HG02678 (cell line): ENCODE data around the gene ZNF770.
A peak's percentile ranks its signal among the peaks of the same experiment; 100 is the strongest.
"Not testable (repeated sequence)": the region's sequence is repeated elsewhere in the genome, so short reads cannot be mapped to it uniquely, and the experiment has no call there.

Experiments
- ATAC-seq: cut with Tn5 transposase; IDR thresholded peaks from one replicate; pipeline ENCODE4 v1.9.1; 2021; ENCODE audit warnings: mild to moderate bottlenecking, moderate library complexity; ENCODE audit not compliant: unreplicated experiment

The ZNF770 gene

GRCh38 chr15:34984889-34985630 is 3.0 kb downstream of the ZNF770 start:
- no peak for ATAC-seq

DNA sequence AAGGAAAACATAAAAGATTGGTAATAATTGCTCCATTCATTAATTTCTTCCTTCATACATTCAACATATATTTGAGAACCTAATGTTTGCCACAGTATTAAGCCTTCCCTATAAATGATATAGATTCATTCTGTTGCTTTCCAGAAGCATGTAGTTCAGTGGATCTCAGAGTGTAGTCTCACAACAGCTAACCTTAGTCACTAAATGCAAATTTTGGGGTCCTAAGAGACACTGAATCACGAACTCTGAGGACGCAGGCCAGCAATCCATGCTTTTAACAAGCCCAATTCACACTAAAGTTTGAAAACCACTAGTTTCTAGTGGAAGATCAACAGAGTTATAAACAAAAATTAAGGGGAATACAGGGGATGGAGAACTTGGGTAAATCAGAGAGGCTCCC is 11.3 kb downstream of the ZNF770 start:
- ATAC-seq = no peak

- no peak for ATAC-seq
These were observed 12.0 kb downstream of the ZNF770 start for GRCh38 chr15:34976073-34976472.

GRCh38 chr15:34973512-34973911 is 14.6 kb downstream of the ZNF770 start:
- no peak for ATAC-seq

DNA sequence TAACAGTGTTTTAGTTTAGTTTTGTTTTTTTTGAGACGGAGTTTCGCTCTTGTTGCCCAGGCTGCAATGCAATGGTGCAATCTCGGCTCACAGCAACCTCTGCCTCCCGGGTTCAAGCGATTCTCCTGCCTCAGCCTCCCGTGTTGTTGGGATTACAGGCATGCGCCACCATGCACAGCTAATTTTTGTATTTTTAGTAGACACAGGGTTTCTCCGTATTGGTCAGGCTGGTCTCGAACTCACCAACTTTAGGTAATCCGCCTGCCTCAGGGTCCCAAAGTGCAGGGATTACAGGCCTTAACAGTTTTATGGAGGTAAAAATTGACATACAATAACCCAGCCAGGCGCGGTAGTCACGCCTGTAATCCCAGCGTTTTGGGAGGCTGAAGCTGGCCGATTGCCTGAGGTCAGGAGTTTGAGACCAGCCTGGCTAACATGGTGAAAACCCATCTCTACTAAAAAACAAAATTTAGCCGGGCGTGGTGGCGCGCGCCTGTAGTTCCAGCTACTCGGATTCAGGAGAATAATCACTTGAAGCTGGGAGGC is 17.9 kb downstream of the ZNF770 start:
- ATAC-seq = peak; percentile 1

DNA sequence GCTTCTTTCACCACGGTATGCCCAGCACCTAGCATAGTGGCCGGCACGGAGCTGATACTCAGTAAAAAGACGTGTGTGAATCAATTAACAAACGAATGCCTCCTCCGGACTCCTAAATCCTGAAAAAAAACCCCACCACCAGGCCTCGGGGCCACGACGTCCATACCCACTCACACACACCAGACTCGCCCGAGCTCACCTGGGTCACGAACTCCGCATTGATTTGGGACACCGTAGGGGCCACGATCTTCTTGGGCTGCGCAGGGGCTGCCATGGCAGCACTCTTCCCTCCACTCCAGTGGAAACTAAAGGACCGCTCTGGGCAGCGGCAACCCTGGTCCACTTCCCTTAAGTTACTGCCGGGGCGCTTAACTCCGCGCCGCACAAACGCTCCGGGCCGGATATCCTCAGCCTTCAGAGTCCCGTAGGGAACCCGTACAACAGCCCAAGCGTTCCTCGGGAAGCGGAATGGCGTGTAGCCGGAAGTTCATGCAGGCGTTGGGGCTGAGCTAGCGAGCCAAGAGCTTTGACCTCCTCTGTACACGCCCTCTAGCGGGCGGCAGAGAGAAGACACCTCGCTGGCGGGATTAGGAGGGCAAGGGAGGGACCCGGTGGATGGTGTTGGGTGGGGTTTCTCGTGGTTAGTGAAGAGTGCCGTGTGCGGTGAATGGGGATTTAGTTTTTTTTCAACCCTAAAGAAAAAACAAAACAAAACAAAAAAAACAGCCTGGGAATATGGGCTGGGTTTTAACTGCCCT is 18.6 kb downstream of the ZNF770 start, which contains the start of gene AQR:
Gene AQR, minus strand, starts transcription at position 403 of the 758 bp plus-strand sequence. Its CDS starts 129 bp downstream, at position 274.
- ATAC-seq = peak; percentile 98

GRCh38 chr15:34964277-34964676 is 23.8 kb downstream of the ZNF770 start:
- no peak for ATAC-seq

- no peak for ATAC-seq
These were observed 34.2 kb downstream of the ZNF770 start for GRCh38 chr15:34953851-34954250.

DNA sequence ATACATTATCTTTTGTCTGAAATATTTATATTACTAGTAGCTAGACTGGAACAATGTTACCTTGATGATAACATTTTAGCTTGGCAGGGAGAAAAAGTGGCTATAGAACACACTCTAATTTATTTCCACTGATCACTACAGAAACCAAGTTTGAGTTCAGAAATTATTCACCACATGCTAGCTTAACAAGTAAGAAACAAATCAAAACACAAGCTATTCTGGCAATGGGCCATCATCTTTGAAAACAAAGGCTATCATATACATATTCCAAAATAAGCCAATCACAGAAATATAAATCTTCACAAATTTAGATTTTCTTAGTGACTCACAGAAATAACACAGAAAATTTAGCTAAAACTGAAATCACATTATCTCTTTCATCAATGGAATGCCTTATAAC is 35.6 kb downstream of the ZNF770 start:
- ATAC-seq = no peak

DNA sequence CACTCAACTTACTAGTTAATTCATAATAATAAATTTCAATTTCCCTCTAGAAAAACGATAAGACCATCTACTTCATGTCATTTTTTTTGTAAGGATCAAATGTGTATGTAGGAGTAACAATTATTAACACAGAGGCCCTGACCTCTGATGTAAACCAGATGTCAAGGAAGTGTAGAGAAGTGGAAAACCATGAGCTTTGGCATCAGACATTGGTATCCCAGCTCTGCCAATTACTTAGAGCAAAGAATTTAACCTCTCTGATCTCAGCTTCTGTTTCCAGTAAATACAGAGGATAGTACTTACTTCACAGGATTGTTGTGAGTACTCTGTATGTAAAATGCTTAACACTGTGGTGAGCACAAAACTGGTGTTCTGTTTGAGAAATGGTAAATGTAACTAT is 36.1 kb downstream of the ZNF770 start:
- ATAC-seq = no peak

DNA sequence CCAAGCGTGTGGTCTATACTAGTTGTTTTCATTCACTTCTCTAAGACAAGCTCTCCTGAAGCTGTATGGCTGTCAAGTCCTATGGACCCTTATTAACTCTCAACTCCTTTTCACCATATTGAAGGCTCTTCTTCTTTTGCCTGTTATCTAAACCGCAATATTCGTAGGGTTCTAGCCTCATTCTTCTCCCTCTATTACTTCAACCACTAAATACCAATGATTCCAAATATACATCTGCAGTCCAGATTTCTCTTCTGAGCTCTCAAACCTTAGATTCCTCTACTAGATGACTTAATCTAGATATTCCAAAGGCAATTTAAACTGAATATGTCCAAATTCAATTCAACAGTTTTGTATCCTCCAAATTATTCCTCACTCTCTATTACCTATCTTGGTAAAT is 43.2 kb downstream of the ZNF770 start:
- no peak for ATAC-seq

GRCh38 chr15:34943711-34944110 is 44.4 kb downstream of the ZNF770 start:
- ATAC-seq = no peak

- not testable (repeated sequence) for ATAC-seq
These were observed 44.8 kb downstream of the ZNF770 start for GRCh38 chr15:34943264-34943663.

DNA sequence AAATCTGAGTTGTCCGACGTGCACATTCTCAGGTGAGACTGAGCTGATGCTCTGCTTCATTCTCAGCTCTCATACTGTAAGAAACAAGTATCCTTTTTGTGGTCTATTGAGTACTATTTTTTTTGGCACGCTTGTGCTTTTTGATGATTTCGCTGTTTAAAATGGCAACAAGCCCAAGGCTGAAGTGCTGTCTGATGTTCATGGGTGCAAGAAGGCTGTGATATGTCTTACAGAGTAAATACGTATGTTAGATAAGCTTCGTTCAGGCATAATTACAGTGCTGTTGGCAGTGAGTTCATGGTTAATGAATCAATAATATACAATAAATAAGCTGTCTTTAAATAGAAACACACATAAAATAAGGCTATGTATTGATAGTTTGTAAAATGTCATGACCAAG is 45.7 kb downstream of the ZNF770 start:
- no peak for ATAC-seq

DNA sequence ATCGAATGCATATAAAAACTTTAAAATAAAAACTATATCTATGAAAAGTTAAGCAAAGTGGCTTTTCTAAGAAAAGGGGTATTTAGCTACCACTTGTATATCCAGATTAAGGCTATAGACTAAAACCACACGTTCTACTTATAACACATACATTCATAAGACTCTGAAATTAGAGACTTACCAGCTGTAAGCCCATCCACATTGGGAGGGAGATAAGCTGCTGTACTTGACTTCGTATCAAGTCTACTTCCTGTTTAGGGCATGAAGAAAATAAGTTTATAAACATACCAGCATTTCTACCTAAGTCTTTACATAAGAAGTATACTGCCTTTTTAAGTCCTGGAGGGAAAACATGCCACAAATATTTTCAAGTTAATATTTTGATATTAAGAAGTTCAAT is 46.3 kb downstream of the ZNF770 start:
- no peak for ATAC-seq

- ATAC-seq = no peak
These were observed 46.8 kb downstream of the ZNF770 start for GRCh38 chr15:34941185-34941698.

DNA sequence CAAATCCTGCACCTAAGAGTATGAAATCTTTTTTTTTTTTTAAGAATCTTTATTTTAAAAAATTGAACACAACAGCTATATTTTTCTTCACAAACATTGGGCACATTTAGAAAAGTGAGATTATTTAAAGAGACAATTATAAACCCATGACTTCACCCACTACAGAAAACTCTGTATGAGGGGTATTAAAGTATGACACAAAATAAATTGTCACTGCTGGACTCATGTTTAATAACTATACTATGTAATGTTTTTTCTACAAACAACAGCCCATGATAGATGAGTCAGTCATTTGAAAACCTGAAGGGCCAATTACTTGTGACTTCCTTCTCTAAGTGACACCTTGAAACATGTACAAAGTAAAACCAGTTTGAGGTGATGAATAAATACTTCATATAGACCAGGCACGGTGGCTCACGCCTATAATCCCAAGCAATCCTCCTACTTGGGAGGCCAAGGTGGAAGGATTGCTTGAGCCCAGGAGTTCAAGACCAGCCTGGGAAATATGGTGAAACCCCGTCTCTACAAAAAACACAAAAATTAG is 54.6 kb downstream of the ZNF770 start:
- ATAC-seq = no peak

GRCh38 chr15:34928349-34928748 is 59.7 kb downstream of the ZNF770 start:
- ATAC-seq = not testable (repeated sequence)
